ENCODE measurements around the gene WDR18. TPM values are rescaled to one million over a fixed set of nuclear protein-coding genes. Genes with fewer than 3 reads are reported as not detected.

The WDR18 gene
- total and polyA plus RNA-seq, 2 of the 8 experiments (the other 6 are each of a cell fraction or from before 2014, with no cell fraction given): 87.7 to 177 TPM

GRCh38 chr19:964116-964520 is 20.0 kb upstream of the WDR18 start:
- no peaks in the 10 kb centered on the region for H3K79me1 ChIP-seq (ENCODE audit: low read depth, low read length)
- no peaks in the 10 kb centered on the region for H3K27me3 ChIP-seq (replicated peaks in 1 of 4; ENCODE audit: control insufficient read depth in 3 of 4, extremely low read depth in 1 of 4, insufficient read depth in 3 of 4, low read length in 3 of 4)
- H3K27ac ChIP-seq (ENCODE audit: low read depth, low read length): no peak overlapping the region
- H3K36me3 ChIP-seq (ENCODE audit: control insufficient read depth in 2 of 4, insufficient read depth in 4 of 4, low read length in 3 of 4): peaks cover 13 to 43% (median 28%) of the 10 kb centered on the region in 4 experiments
- H2AK5ac ChIP-seq (ENCODE audit: low read depth, low read length): no peak overlapping the region
- H4K91ac ChIP-seq (replicated peaks; ENCODE audit: insufficient read length, low read length): no peak overlapping the region
- ChIA-PET POLR2A (ENCODE audit: partially characterized antibody) (interaction anchor here (1.1 to 1.7 kb wide), 5 partner anchors 20 to 64 kb away, joined by 3 to 9 read pairs (median 3); partner anchors contain the start of gene WDR18), CTCF (ENCODE audit: partially characterized antibody) (interaction anchor here (0.6 to 1.5 kb wide), 5 partner anchors 8 to 58 kb away, joined by 3 to 5 read pairs (median 3); no protein-coding TSS in a partner anchor)
- H2BK20ac ChIP-seq (ENCODE audit: low read length): no peak overlapping the region
- H3K79me2 ChIP-seq (ENCODE audit: control insufficient read depth in 1 of 2, insufficient read depth in 2 of 2, low read length in 2 of 2): 0 out of 4 replicates have a peak, but pooled peaks cover 0 to 3% of the 10 kb centered on the region in 2 experiments
- no peak overlapping the region for H2BK15ac ChIP-seq (ENCODE audit: low read length)
- no peaks in the 10 kb centered on the region for H3K23me2 ChIP-seq (ENCODE audit: low read depth, low read length)
- 95% methylated on average over 12 of the region's 16 CpGs; no CpG with 5 or more reads in 1 of the 2 experiments for WGBS, 2 experiments (ENCODE audit: extremely low coverage in 1 of 2, insufficient coverage in 1 of 2, insufficient read length in 1 of 2, insufficient replicate concordance in 2 of 2, low coverage in 1 of 2, low lambda C conversion rate in 2 of 2, missing lambda C conversion rate in 1 of 2)
- no peak overlapping the region for H2BK12ac ChIP-seq (ENCODE audit: low read depth, low read length)
- H4K20me1 ChIP-seq (replicated peaks in 1 of 2; ENCODE audit: control insufficient read depth in 1 of 2, insufficient read depth in 2 of 2, low read length in 2 of 2): peaks cover 0 to 3% of the 10 kb centered on the region in 2 experiments
- no peak overlapping the region for H3K14ac ChIP-seq (ENCODE audit: insufficient read length)
- no peak overlapping the region for H4K8ac ChIP-seq (ENCODE audit: extremely low read depth, insufficient read depth, low read length)
- H3K23ac ChIP-seq (ENCODE audit: insufficient read length): no peak overlapping the region
- no peak overlapping the region for H3K4me2 ChIP-seq (ENCODE audit: insufficient read depth in 1 of 2, low read depth in 2 of 2, low read length in 2 of 2)
- H3K9ac ChIP-seq (replicated peaks in 1 of 4; ENCODE audit: extremely low read depth in 1 of 4, low read depth in 3 of 4, low read length in 3 of 4): no peak overlapping the region
- H3K4me1 ChIP-seq (replicated peaks in 1 of 4; ENCODE audit: control insufficient read depth in 3 of 4, insufficient read depth in 4 of 4, low read length in 3 of 4): peaks cover 0 to 8% (median 4%) of the 10 kb centered on the region in 4 experiments; a peak in 3 of 7 replicates
- no peak overlapping the region for H2BK120ac ChIP-seq (replicated peaks; ENCODE audit: low read depth, low read length)
- FAIRE-seq (no peak), DNase-seq (ENCODE audit: low read depth in 1 of 2, low spot score in 2 of 2) (no peak)
- no peak overlapping the region for H4K5ac ChIP-seq (ENCODE audit: insufficient read length, low read depth, low read length)
- no peak overlapping the region for H3K4ac ChIP-seq (replicated peaks; ENCODE audit: insufficient read length, low read depth, low read length)
- no peak overlapping the region for H3K18ac ChIP-seq (ENCODE audit: extremely low read depth, low read length)
- no peak overlapping the region for H3K56ac ChIP-seq (replicated peaks; ENCODE audit: insufficient read length, low read depth, low read length)
- no peak overlapping the region for H3K4me3 ChIP-seq (ENCODE audit: extremely low read depth in 1 of 4, insufficient read depth in 2 of 4, low read depth in 3 of 4, low read length in 4 of 4)
- H3K9me3 ChIP-seq (ENCODE audit: insufficient read depth in 2 of 2, low read depth in 1 of 2, low read length in 1 of 2): peaks cover 0 to 10% of the 10 kb centered on the region in 2 experiments; a peak in 1 of 4 replicates
- H2BK5ac ChIP-seq (ENCODE audit: low read depth, low read length): no peak overlapping the region
- H2AFZ ChIP-seq (ENCODE audit: low read length): no peak overlapping the region
- no peak for TF ChIP-seq CHD2 (IDR thresholded peaks at IDR 0.05; ENCODE audit: low read length)
- no peak for TF ChIP-seq RNF2 (IDR thresholded peaks at IDR 0.05; ENCODE audit: borderline replicate concordance, low read depth, low read length, missing control alignments, poor library complexity, severe bottlenecking)
- TF ChIP-seq SIRT6 (IDR thresholded peaks at IDR 0.05; ENCODE audit: low read length): no peak
- no peak for TF ChIP-seq RBBP5 (IDR thresholded peaks at IDR 0.05; ENCODE audit: borderline replicate concordance, low read depth, low read length)
- no peak for TF ChIP-seq TEAD4 (IDR thresholded peaks at IDR 0.05; ENCODE audit: low read depth, low read length)
- TF ChIP-seq PHF8 (conservative IDR thresholded peaks at IDR 0.05; ENCODE audit: low read depth, low read length): no peak
- TF ChIP-seq TBP (IDR thresholded peaks at IDR 0.05; ENCODE audit: low read depth, low read length): no peak
- TF ChIP-seq RFX5 (IDR thresholded peaks at IDR 0.05; ENCODE audit: borderline replicate concordance, low read depth, low read length): no peak
- no peak for TF ChIP-seq EZH2 (IDR thresholded peaks at IDR 0.05; ENCODE audit: low read depth, low read length, severe bottlenecking)

Data from H1 (cell line).